ENCODE measurements around the gene OBSCN.

OBSCN gene

DNA sequence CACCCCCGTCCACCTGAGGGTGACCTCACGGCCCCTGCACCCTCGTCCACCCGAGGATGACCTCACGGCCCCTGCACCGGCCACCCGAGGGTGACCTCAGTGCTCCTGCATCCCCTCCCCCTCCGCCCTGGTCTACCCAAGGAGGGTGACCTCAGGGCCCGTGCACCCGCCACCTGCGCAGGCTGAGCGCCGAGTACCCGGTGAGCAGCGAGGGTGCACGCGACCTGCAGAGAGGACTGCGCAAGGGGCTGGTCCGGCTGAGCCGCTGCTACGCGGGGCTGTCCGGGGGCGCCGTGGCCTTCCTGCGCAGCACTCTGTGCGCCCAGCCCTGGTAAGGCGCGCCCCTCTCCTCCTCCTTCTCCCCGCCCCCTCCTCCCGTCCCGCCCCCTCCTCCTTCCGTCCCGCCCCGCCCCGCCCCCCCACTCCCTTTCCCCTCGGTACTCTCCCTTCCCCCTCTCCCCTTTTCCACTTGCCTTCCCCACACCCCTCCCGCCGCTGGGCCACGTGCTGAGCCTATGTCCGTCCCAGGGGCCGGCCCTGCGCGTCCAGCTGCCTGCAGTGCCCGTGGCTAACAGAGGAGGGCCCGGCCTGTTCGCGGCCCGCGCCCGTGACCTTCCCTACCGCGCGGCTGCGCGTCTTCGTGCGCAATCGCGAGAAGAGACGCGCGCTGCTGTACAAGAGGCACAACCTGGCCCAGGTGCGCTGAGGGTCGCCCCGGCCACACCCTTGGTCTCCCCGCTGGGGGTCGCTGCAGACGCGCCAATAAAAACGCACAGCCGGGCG is 170.4 kb downstream of the OBSCN start:
- H3K27ac ChIP-seq, result no peak overlapping the region
- no peak for TF ChIP-seq ZFX (IDR thresholded peaks at IDR 0.05)
- TF ChIP-seq, protein P1, sequence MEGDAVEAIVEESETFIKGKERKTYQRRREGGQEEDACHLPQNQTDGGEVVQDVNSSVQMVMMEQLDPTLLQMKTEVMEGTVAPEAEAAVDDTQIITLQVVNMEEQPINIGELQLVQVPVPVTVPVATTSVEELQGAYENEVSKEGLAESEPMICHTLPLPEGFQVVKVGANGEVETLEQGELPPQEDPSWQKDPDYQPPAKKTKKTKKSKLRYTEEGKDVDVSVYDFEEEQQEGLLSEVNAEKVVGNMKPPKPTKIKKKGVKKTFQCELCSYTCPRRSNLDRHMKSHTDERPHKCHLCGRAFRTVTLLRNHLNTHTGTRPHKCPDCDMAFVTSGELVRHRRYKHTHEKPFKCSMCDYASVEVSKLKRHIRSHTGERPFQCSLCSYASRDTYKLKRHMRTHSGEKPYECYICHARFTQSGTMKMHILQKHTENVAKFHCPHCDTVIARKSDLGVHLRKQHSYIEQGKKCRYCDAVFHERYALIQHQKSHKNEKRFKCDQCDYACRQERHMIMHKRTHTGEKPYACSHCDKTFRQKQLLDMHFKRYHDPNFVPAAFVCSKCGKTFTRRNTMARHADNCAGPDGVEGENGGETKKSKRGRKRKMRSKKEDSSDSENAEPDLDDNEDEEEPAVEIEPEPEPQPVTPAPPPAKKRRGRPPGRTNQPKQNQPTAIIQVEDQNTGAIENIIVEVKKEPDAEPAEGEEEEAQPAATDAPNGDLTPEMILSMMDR (conservative IDR thresholded peaks at IDR 0.05), result no peak

DNA sequence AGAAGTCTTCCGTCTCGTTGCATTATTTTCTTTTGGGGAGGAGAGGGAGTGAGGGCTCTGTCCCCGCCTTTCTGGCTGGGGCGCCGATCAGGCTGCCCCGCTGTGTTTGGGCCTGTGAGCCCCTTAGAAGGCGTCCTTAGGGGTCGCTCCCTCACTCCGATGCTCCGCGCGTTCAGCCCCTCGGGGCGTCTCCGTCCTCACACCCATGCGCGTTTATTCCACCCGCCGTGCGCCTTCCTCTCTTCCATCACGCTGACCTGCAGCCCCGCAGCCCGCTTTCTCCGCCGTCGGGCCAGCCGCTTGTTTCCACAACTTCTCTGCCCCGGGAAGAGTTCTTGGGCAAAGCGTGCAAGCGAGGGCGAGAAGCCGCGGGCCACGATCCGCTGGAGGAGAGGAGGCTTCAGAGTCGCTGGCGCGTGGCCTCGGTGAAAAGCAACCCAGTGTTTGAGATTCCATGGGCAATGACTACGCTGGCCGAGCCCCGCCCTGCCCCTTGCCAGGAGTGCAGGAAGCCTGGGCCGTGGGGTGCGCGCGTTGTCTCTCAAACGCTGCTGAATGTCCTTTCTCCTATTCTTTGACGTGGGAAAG is 171.1 kb downstream of the OBSCN start:
- no peak overlapping the region; the same call in 1 of the 2 replicates for H3K27ac ChIP-seq
- TF ChIP-seq, protein P1 (conservative IDR thresholded peaks at IDR 0.05), result no peak
- no peak for TF ChIP-seq ZFX (IDR thresholded peaks at IDR 0.05)

- peak overlapping the region; percentile 19 for H3K27ac ChIP-seq
Observed at GRCh38 chr1:228379666-228380065, 171.8 kb downstream of the OBSCN start.

GRCh38 chr1:228381356-228381755 is 173.5 kb downstream of the OBSCN start:
- peak overlapping the region; percentile 74 for H3K27ac ChIP-seq
- TF ChIP-seq, protein P1 (conservative IDR thresholded peaks at IDR 0.05), result no peak
- TF ChIP-seq ZFX (IDR thresholded peaks at IDR 0.05), result no peak

More at GRCh38 chr1:228379666-228380065, 171.8 kb downstream of the OBSCN start:
- TF ChIP-seq, protein P1 (conservative IDR thresholded peaks at IDR 0.05), result no peak
- no peak for TF ChIP-seq ZFX (IDR thresholded peaks at IDR 0.05)

DNA sequence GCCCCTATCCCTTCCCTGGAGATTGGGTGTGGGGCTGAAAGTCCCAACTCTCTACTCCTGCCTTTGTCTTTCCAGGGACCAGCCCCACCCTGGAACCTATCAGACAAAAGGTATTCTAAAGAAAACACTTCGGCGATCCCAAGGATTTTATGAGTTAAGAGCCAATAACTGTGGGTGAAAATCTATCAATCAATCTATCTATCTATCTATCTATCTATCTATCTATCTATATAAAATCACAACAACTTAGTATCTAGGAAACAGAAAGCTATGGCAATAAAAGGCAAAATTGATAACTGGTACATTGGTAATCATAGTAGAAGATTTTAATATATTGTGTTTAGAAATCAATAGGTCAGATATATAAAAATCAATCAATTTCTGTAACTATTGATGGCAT is 175.9 kb downstream of the OBSCN start:
- TF ChIP-seq, protein P1 (conservative IDR thresholded peaks at IDR 0.05), result no peak
- no peak for TF ChIP-seq ZFX (IDR thresholded peaks at IDR 0.05)
- H3K27ac ChIP-seq, result no peak overlapping the region

DNA sequence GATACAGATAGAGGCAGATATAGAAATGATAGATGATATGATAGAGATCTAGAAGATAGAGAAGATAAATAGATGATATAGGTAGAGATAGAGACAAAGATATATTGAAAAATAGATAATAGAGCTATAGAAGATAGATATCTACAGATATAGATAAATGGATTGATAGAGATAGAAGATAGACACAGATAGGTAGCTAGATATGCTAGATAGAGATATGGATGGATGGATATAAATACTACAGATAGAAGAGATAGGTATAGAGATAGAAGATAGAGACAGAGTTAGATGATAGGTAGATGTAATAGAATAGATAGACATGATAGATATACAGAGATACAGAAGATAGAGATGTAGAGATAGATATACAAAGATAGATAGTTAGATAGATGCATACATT is 177.4 kb downstream of the OBSCN start:
- H3K27ac ChIP-seq, result no peak overlapping the region
- no peak for TF ChIP-seq ZFX (IDR thresholded peaks at IDR 0.05)
- TF ChIP-seq, protein P1 (conservative IDR thresholded peaks at IDR 0.05), result no peak

DNA sequence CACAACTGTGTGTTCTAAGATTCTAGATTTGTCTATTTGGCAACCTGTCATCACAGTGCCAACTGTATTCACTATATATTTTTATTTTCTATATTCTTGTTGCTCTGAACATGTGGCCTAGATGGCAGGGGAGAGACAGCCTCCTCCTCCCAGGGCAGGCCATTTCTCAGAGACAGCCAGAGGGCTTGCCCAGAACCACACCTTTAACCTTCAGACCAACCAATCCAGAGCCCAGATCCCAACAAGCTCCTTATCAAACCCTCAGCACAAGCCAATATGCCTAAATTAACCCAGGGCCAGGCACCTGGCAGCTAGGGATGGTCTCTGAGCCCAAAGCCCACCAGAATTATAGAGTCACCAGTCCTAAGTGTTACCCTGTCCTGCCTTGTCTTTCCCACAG is 179.5 kb downstream of the OBSCN start:
- TF ChIP-seq ZFX (IDR thresholded peaks at IDR 0.05), result no peak
- TF ChIP-seq, protein P1 (conservative IDR thresholded peaks at IDR 0.05), result no peak
- H3K27ac ChIP-seq, result no peak overlapping the region

All from C4-2B (cell line).